GM12873 (cell line): ENCODE results near the gene SLC45A2.

Experiments
- CTCF ChIP-seq: IDR thresholded peaks from 2 replicates; pipeline ENCODE4 v1.5.1; 2012; ENCODE audit warnings: low read depth, mild to moderate bottlenecking, moderate library complexity, low read length, control low read depth; ENCODE audit not compliant: insufficient read depth; ENCODE audit errors: missing control alignments

The SLC45A2 gene

GRCh38 chr5:33964132-33964700, 20.3 kb downstream of the SLC45A2 start:
- TF ChIP-seq CTCF, result no peak

GRCh38 chr5:33958176-33958575, 26.3 kb downstream of the SLC45A2 start:
- no peak for TF ChIP-seq CTCF

- no peak for TF ChIP-seq CTCF
Measured at GRCh38 chr5:33957577-33958150, 26.8 kb downstream of the SLC45A2 start.

GRCh38 chr5:33944543-33945132, 39.9 kb downstream of the SLC45A2 start:
- TF ChIP-seq CTCF, result no peak

- no peak for TF ChIP-seq CTCF
Measured at GRCh38 chr5:33941090-33941489, 43.4 kb downstream of the SLC45A2 start.

- no peak for TF ChIP-seq CTCF
Measured at GRCh38 chr5:33939556-33940262, 44.8 kb downstream of the SLC45A2 start.

- no peak for TF ChIP-seq CTCF
Measured at GRCh38 chr5:33938881-33939280, 45.6 kb downstream of the SLC45A2 start.
